COLO829 (cell line): ENCODE data around the gene AGAP4.
"Not testable (repeated sequence)": the region's sequence is repeated elsewhere in the genome, so short reads cannot be mapped to it uniquely, and the experiment has no call there.

ENCODE experiments used
- DNase-seq: peaks from one replicate; pipeline ENCODE4 v3.0.0; 2012; ENCODE audit warnings: low spot score

The AGAP4 gene

DNA sequence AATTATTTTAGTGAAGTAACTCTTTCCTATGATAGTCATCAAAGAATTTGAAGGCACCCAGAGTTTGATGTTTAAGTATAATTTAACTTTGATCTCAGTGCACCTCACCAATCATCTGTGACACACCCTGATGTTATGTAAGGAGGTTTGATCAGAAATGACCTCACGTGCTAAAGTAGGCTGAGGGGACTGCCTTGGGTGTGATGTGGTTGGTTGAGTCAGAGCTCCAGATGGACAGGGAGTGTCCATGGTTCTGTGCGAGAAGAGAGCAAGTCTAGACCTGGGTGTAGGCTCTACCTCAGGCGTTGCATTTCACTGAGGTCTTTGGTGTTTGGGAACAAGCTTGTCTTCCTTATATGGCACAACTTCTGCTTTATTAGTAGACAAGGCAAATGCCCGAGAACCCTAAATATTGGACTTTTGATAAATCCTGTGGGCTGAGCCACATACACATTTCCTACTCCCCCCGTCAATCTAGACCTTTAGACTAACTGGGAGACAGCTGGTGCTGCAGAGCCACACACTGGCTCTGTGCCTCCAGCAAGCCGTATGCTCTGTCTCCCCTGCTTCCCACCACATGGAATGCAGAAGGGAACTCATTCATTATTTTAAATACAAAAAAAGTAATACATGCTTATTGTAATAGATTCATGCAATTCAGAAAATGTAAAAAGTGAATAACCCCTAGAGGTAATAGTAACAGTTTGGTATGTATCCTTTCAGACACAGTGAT lies 56.4 kb downstream of the AGAP4 start:
- not testable (repeated sequence) for DNase-seq

GRCh38 chr10:45789991-45790390 lies 57.3 kb downstream of the AGAP4 start:
- not testable (repeated sequence) for DNase-seq

DNA sequence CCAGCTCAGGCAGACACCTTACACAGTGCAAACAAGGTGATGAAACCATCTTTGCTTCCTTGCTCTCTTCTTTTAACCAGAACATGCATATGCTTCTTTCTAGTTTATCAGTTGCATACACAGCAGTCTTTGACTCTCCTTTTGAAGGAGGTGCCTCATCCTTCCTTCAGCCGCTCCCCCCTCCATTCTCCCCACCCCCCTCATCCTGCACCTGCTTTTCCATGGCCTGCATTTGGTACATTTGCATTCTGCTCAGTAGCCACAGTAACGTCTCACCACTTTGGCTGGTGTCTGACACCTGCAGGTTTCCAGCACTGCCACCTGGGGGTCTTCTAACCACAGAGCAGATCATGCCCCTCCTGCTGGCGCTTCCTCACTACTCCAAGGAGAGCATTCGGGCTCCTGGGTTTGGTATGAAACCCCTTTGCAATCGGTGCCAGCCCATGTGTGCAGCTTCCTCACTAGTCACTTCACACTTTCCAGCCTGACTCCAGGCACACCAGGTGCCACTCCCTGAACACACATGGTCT lies 60.0 kb downstream of the AGAP4 start:
- DNase-seq: not testable (repeated sequence)

DNA sequence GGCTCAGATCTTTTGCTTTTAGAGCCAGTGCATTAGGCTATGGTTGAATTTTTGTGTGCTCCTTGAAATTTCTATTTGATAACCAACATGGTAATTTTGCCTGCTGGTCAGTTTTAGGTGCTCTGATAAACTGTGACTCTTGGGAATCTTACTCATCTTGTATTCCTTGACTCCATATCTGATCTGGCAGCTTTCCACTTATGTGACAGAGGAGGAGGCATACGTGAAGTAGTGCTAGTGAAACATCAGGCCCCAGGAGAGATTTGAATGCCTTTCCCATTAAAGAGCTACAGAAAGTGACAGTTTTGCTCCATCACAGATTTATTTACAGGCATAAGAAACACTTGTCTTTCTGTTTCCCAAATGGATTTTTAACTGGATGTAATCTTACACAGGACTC lies 61.1 kb downstream of the AGAP4 start:
- DNase-seq: not testable (repeated sequence)
